ENCODE measurements around the gene PRKN. TPM values are rescaled to one million over a fixed set of nuclear protein-coding genes. Genes with fewer than 3 reads are reported as not detected.

PRKN gene
- total RNA-seq, 4 donors from 2014 or later: 4.4 to 669 (median 10.5) TPM

GRCh38 chr6:161400671-161401070, 1326.9 kb downstream of the PRKN start:
- TF ChIP-seq POLR2A (IDR thresholded peaks at IDR 0.05): no peak
- TF ChIP-seq CTCF (IDR thresholded peaks at IDR 0.05): no peak
- no peak overlapping the region for H3K4me3 ChIP-seq
- no peaks in the 10 kb centered on the region for H3K36me3 ChIP-seq
- no peak overlapping the region for H3K27ac ChIP-seq
- H3K4me1 ChIP-seq: no peaks in the 10 kb centered on the region
- H3K27me3 ChIP-seq: no peaks in the 10 kb centered on the region
- DNase-seq: no peak
- H3K9me3 ChIP-seq: peaks cover 0 to 5% (median 0%) of the 10 kb centered on the region in 4 donors

- H3K36me3 ChIP-seq: no peaks in the 10 kb centered on the region
Measured at GRCh38 chr6:161396539-161396938, 1331.0 kb downstream of the PRKN start.

GRCh38 chr6:161395716-161396231, 1331.8 kb downstream of the PRKN start:
- H3K27me3 ChIP-seq: no peaks in the 10 kb centered on the region
- no peak overlapping the region for H3K27ac ChIP-seq
- H3K36me3 ChIP-seq: no peaks in the 10 kb centered on the region
- no peaks in the 10 kb centered on the region for H3K9me3 ChIP-seq
- DNase-seq: no peak
- TF ChIP-seq CTCF (IDR thresholded peaks at IDR 0.05) (no peak), POLR2A (IDR thresholded peaks at IDR 0.05) (no peak)
- H3K4me3 ChIP-seq: no peak overlapping the region
- no peaks in the 10 kb centered on the region for H3K4me1 ChIP-seq

More at GRCh38 chr6:161396539-161396938, 1331.0 kb downstream of the PRKN start:
- TF ChIP-seq POLR2A (IDR thresholded peaks at IDR 0.05) (no peak), CTCF (IDR thresholded peaks at IDR 0.05) (no peak)
- no peak overlapping the region for H3K4me3 ChIP-seq
- no peaks in the 10 kb centered on the region for H3K27me3 ChIP-seq
- DNase-seq: no peak
- H3K9me3 ChIP-seq: no peaks in the 10 kb centered on the region
- H3K4me1 ChIP-seq: no peaks in the 10 kb centered on the region
- H3K27ac ChIP-seq: no peak overlapping the region

- H3K9me3 ChIP-seq: no peaks in the 10 kb centered on the region
- H3K27me3 ChIP-seq: no peaks in the 10 kb centered on the region
- no peak overlapping the region for H3K4me3 ChIP-seq
- H3K27ac ChIP-seq: no peak overlapping the region
- no peak for DNase-seq
- no peak for TF ChIP-seq CTCF (IDR thresholded peaks at IDR 0.05)
- no peaks in the 10 kb centered on the region for H3K36me3 ChIP-seq
- no peaks in the 10 kb centered on the region for H3K4me1 ChIP-seq
Measured at GRCh38 chr6:161394437-161394836, 1333.1 kb downstream of the PRKN start.

GRCh38 chr6:161393839-161394364, 1333.7 kb downstream of the PRKN start:
- H3K9me3 ChIP-seq: no peaks in the 10 kb centered on the region
- no peaks in the 10 kb centered on the region for H3K27me3 ChIP-seq
- peak in 2 of 3 donors; percentile 20 to 72 for DNase-seq
- H3K4me1 ChIP-seq: no peaks in the 10 kb centered on the region
- no peak overlapping the region for H3K27ac ChIP-seq
- H3K36me3 ChIP-seq: no peaks in the 10 kb centered on the region
- TF ChIP-seq POLR2A (IDR thresholded peaks at IDR 0.05): no peak
- TF ChIP-seq CTCF (IDR thresholded peaks at IDR 0.05): peak in 5 of 6 experiments; percentile 35 to 77 (median 64)
- no peak overlapping the region for H3K4me3 ChIP-seq
